ENCODE results near the gene MACROD2. TPM values are rescaled to one million over a fixed set of nuclear protein-coding genes. Genes with fewer than 3 reads are reported as not detected.

MACROD2 gene
- total RNA-seq, 6 experiments from 2014 or later = 0.05 to 0.57 (median 0.11) TPM; not detected in 1

- Mint-ChIP-seq H3K27ac (no peak overlapping the region), H3K4me1 (ENCODE audit: low read depth) (no peaks in the 10 kb centered on the region), H3K9me3 (peaks cover 41% of the 10 kb centered on the region), H3K36me3 (ENCODE audit: low read depth) (no peaks in the 10 kb centered on the region), H3K27me3 (ENCODE audit: insufficient read depth) (no peaks in the 10 kb centered on the region; the same call in 1 of the 2 replicates), H3K4me3 (no peak overlapping the region)
- TF ChIP-seq, protein P1, sequence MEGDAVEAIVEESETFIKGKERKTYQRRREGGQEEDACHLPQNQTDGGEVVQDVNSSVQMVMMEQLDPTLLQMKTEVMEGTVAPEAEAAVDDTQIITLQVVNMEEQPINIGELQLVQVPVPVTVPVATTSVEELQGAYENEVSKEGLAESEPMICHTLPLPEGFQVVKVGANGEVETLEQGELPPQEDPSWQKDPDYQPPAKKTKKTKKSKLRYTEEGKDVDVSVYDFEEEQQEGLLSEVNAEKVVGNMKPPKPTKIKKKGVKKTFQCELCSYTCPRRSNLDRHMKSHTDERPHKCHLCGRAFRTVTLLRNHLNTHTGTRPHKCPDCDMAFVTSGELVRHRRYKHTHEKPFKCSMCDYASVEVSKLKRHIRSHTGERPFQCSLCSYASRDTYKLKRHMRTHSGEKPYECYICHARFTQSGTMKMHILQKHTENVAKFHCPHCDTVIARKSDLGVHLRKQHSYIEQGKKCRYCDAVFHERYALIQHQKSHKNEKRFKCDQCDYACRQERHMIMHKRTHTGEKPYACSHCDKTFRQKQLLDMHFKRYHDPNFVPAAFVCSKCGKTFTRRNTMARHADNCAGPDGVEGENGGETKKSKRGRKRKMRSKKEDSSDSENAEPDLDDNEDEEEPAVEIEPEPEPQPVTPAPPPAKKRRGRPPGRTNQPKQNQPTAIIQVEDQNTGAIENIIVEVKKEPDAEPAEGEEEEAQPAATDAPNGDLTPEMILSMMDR (IDR thresholded peaks at IDR 0.05) = no peak
- DNase-seq = no peak
These were observed 1503.6 kb downstream of the MACROD2 start for GRCh38 chr20:15498926-15499325.

- no peak for DNase-seq
- Mint-ChIP-seq H3K36me3 (ENCODE audit: low read depth) (no peaks in the 10 kb centered on the region), H3K4me3 (no peak overlapping the region)
These were observed 1511.0 kb downstream of the MACROD2 start for GRCh38 chr20:15506311-15506710.

GRCh38 chr20:15507151-15507550 is 1511.8 kb downstream of the MACROD2 start:
- H3K4me1 Mint-ChIP-seq (ENCODE audit: low read depth) = no peaks in the 10 kb centered on the region
- TF ChIP-seq, protein P1 (IDR thresholded peaks at IDR 0.05) = no peak
- H3K4me3 Mint-ChIP-seq = no peak overlapping the region
- peaks cover 20% of the 10 kb centered on the region; the same call in 1 of the 2 replicates for H3K9me3 Mint-ChIP-seq
- no peak for DNase-seq
- H3K27ac Mint-ChIP-seq = no peak overlapping the region
- H3K36me3 Mint-ChIP-seq (ENCODE audit: low read depth) = no peaks in the 10 kb centered on the region
- H3K27me3 Mint-ChIP-seq (ENCODE audit: insufficient read depth) = no peaks in the 10 kb centered on the region; the same call in 1 of the 2 replicates

More at GRCh38 chr20:15506311-15506710, 1511.0 kb downstream of the MACROD2 start:
- H3K27ac Mint-ChIP-seq = no peak overlapping the region
- no peaks in the 10 kb centered on the region for H3K4me1 Mint-ChIP-seq (ENCODE audit: low read depth)
- TF ChIP-seq, protein P1 (IDR thresholded peaks at IDR 0.05) = no peak
- no peaks in the 10 kb centered on the region; the same call in 1 of the 2 replicates for H3K27me3 Mint-ChIP-seq (ENCODE audit: insufficient read depth)
- H3K9me3 Mint-ChIP-seq = peaks cover 22% of the 10 kb centered on the region; the same call in 1 of the 2 replicates

DNA sequence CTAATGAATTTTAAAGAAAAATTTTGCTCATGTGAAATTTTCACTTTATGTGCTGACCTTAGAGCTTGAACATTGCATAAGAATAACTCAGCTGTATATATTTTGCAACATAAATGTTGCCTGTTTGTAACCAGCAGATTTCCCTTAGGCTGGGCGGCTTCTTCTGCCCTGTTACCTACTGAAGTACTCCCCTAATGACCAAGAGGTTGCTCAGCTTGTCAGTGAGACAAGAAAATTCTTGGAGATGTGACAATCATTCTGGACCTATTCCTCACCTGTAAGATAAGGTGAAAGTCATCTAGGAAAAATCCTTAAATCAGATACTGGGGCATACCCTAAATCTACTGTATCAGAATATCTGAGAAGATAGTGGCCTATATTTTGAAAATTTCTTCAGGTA is 1516.2 kb downstream of the MACROD2 start:
- no peaks in the 10 kb centered on the region for H3K36me3 Mint-ChIP-seq (ENCODE audit: low read depth)
- no peak for DNase-seq
- H3K9me3 Mint-ChIP-seq = peaks cover 22% of the 10 kb centered on the region; the same call in 1 of the 2 replicates
- H3K4me1 Mint-ChIP-seq (ENCODE audit: low read depth) = no peaks in the 10 kb centered on the region
- TF ChIP-seq, protein P1 (IDR thresholded peaks at IDR 0.05) = no peak
- H3K27ac Mint-ChIP-seq = no peak overlapping the region
- no peak overlapping the region for H3K4me3 Mint-ChIP-seq
- no peaks in the 10 kb centered on the region; the same call in 1 of the 2 replicates for H3K27me3 Mint-ChIP-seq (ENCODE audit: insufficient read depth)

DNA sequence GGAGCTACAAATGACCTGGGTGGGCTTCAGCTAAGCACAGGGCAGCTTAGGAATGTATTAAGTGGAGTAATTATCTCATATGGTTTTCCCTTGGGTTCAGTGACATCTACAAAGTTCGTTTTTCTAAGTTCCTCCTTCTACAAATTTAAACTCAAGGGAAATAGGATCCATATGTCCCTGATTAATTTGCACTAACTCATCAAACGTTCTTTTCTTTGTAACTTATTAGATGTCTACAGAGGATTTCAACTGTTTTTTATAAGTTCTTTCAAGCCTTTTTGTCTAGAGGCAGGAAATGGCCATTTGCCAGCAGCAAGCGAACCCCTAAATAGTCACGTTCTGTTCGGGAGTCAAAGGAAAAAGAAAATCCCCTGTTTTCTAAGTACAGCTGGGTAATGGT is 1517.6 kb downstream of the MACROD2 start:
- no peak overlapping the region for H3K27ac Mint-ChIP-seq
- H3K36me3 Mint-ChIP-seq (ENCODE audit: low read depth) = no peaks in the 10 kb centered on the region
- DNase-seq = no peak
- H3K4me1 Mint-ChIP-seq (ENCODE audit: low read depth) = no peaks in the 10 kb centered on the region
- TF ChIP-seq, protein P1 (IDR thresholded peaks at IDR 0.05) = no peak
- peaks cover 22% of the 10 kb centered on the region for H3K9me3 Mint-ChIP-seq
- no peak overlapping the region for H3K4me3 Mint-ChIP-seq
- no peaks in the 10 kb centered on the region; the same call in 1 of the 2 replicates for H3K27me3 Mint-ChIP-seq (ENCODE audit: insufficient read depth)
